HepG2 (cell line): ENCODE results near the gene TAF1B.

ENCODE experiments used
- CC2D1A ChIP-seq: sonication (generic); formaldehyde crosslinking; IDR thresholded peaks from 2 replicates; pipeline ENCODE4 v1.8.1; 2023; ENCODE audit warnings: mild to moderate bottlenecking, missing genetic modification reagents
- FOXM1 ChIP-seq: sonication (generic); formaldehyde crosslinking; IDR thresholded peaks from 2 replicates; pipeline ENCODE4 v1.5.0; 2020; ENCODE audit warnings: missing genetic modification reagents
- HNRNPH1 ChIP-seq: fragments of 200-400 bp; formaldehyde crosslinking; optimal IDR thresholded peaks from 2 replicates; pipeline ENCODE3; 2017; ENCODE audit warnings: mild to moderate bottlenecking, low read depth, low read length
- JUN ChIP-seq: sonication (generic); formaldehyde crosslinking; IDR thresholded peaks from 2 replicates; pipeline ENCODE4 v1.4.0; 2020; ENCODE audit warnings: mild to moderate bottlenecking, missing genetic modification reagents
- KDM1A ChIP-seq: IDR thresholded peaks from 2 replicates; pipeline ENCODE4 v1.6.1; 2016; ENCODE audit warnings: missing compliant biosample characterization
- PAWR ChIP-seq: sonication (generic); formaldehyde crosslinking; IDR thresholded peaks from 2 replicates; pipeline ENCODE4 v1.4.0; 2020; ENCODE audit warnings: missing genetic modification reagents, mild to moderate bottlenecking, borderline replicate concordance
- ZNF180 ChIP-seq: sonication (generic); formaldehyde crosslinking; IDR thresholded peaks from 2 replicates; pipeline ENCODE4 v1.4.0; 2020; ENCODE audit warnings: low read depth, missing genetic modification reagents, borderline replicate concordance
- TF ChIP-seq, protein P1 (sequence below): sonication (generic); formaldehyde crosslinking; IDR thresholded peaks from 2 replicates; pipeline ENCODE4 v1.9.0; 2021; ENCODE audit warnings: missing genetic modification reagents, mild to moderate bottlenecking, borderline replicate concordance
- TF ChIP-seq, protein P2 (sequence below): IDR thresholded peaks from 2 replicates; pipeline ENCODE4 v1.6.1; 2012; ENCODE audit warnings: inconsistent platforms

- TF ChIP-seq FOXM1 = no peak
- no peak for TF ChIP-seq JUN (CRISPR knock-in tag)
- TF ChIP-seq KDM1A = no peak
- TF ChIP-seq, protein P1, sequence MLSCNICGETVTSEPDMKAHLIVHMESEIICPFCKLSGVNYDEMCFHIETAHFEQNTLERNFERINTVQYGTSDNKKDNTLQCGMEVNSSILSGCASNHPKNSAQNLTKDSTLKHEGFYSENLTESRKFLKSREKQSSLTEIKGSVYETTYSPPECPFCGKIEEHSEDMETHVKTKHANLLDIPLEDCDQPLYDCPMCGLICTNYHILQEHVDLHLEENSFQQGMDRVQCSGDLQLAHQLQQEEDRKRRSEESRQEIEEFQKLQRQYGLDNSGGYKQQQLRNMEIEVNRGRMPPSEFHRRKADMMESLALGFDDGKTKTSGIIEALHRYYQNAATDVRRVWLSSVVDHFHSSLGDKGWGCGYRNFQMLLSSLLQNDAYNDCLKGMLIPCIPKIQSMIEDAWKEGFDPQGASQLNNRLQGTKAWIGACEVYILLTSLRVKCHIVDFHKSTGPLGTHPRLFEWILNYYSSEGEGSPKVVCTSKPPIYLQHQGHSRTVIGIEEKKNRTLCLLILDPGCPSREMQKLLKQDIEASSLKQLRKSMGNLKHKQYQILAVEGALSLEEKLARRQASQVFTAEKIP = no peak
- TF ChIP-seq ZNF180 (CRISPR knock-in tag) = no peak
- TF ChIP-seq HNRNPH1 = no peak
- TF ChIP-seq PAWR = no peak
- TF ChIP-seq CC2D1A (CRISPR knock-in tag) = no peak
- TF ChIP-seq, protein P2, sequence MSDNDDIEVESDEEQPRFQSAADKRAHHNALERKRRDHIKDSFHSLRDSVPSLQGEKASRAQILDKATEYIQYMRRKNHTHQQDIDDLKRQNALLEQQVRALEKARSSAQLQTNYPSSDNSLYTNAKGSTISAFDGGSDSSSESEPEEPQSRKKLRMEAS = no peak
These were observed 69.2 kb downstream of the TAF1B start for GRCh38 chr2:9912468-9912867.
